Stimulated activated CD8-positive, alpha-beta memory T cell treated with anti-CD3 and anti-CD28 coated beads, Interleukin-12 subunit alpha, Interleukin-12 subunit beta, amount 100 ng/mL, for 1 hour (primary cell): ENCODE measurements around the gene AMMECR1L.
"Not testable (repeated sequence)": the region's sequence is repeated elsewhere in the genome, so short reads cannot be mapped to it uniquely, and the experiment has no call there.

Source experiments
- DNase-seq: peaks from one replicate; pipeline ENCODE4 v3.0.0-alpha.2; 2020; ENCODE audit warnings: low read depth

The AMMECR1L gene

DNA sequence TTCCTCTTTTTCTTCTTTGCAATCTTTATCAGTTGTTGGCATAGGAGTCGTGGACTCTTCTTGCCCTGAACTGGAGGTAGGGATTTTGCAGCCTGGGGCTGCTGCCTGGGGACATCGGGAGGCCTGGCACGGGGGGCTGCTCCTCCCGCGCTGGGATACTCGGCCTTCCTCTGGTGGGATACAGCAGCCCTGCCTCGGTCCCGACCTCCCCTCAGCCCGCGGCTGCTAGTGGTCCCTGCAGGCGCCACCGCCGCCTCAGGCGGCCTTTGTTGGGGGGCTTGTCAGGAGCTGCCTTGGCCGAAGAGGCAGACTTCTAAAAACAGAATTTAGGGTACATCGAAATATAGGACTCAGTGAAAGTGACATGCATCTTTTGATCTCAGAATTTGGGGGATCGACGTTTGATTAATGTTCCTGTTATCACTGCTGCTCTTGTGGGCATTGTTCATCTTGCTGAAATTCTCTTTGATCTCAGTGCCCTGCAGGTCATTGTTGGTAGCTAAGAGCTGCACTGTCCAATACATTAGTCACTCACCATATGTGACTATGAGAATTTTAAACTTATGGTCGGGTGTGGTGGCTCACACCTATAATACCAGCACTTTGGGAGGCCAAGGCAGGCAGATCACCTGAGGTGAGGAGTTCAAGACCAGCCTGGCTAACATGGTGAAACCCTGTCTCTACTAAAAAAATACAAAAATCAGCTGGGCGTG lies 44.1 kb downstream of the AMMECR1L start:
- no peak for DNase-seq

DNA sequence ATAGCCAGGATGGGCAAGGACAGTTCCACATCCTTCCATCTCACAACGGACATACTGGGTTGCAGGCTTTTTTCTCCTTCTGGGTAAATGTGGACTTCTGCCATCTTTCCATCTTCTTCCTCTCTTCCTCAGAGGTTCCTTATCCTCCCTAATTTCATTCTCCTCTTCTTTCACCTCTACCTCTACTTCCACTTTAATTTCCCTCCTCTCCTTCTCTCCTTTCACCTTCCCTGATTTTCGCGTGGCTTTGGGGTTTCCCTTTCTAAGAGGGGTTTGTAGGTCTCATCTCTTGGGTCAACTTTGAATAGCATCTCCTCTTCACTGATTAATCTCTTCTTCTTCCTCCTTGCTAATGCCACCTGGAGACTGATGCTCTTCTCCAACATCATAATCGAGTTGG lies 44.9 kb downstream of the AMMECR1L start:
- DNase-seq, result no peak

DNA sequence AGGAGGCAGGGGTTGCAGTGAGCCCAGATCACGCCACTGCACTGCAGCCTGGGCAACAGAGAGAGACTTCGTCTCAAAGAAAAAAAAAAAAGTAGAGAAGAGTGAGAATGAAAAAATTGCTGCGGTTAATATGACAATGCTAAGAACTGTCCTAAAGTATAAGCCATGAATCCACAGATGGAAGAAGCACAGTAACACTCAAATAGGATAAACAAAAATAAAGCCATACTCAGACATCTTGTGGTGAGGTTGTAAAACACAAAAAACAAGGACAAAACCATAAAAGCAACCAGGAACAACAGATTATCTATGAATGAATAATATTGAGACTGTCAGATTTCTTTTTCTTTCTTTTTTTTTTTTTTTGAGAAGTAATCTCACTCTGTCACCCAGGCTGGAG lies 50.8 kb downstream of the AMMECR1L start:
- no peak for DNase-seq

DNA sequence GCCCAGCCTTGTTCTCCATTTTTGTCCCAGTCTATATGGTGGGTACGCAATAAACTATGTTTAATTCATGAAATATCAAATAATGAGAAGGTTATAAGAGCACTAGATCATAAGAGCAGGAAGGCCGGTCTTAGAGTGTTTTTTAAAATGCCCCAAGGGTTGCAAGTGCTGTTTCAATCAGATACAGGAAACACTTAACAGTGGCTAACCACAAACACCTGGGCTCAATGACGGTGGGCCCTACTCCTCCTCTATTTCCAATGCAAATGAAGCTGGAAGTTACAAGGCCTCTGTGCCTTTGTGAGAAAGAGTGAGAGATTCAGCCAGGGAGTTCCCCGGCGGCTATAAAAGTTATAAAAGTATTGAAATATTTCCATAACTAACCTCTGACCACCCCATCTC lies 55.9 kb downstream of the AMMECR1L start:
- peak; percentile 25 for DNase-seq

DNA sequence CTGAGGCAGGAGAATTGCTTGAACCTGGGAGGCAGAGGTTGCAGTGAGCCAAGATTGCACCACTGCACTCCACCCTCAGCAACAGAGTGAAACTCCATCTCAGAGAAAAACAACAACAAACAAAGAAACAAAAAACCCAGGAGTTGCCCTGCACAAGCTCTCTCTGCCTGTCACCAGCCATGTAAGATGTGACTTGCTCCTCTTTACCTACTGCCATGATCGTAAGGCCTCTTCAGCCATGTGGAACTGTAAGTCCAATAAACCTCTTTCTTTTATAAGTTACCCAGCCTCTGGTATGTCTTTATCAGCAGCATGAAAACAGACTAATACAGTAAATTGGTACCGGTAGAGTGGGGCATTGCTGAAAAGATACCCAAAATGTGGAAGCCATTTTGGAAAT lies 59.0 kb downstream of the AMMECR1L start:
- DNase-seq, result not testable (repeated sequence)

DNA sequence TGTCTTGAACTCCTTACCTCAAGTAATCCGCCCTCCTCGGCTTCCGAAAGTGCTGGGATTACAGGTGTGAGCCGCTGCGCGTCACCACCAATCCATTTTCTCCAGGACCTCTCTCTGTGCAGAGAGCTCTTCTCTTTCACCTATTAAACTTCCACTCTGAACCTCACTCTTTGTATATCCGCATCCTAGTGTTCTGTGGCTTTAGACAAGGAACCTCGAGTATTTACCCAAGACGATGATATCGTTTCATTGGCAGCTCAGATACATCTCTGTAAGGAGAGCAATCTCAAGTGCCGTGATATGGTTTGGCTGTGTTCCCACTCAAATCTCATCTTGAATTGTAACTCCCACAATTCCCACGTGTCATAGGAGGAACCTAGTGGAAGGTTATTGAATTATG lies 59.7 kb downstream of the AMMECR1L start:
- no peak for DNase-seq

DNA sequence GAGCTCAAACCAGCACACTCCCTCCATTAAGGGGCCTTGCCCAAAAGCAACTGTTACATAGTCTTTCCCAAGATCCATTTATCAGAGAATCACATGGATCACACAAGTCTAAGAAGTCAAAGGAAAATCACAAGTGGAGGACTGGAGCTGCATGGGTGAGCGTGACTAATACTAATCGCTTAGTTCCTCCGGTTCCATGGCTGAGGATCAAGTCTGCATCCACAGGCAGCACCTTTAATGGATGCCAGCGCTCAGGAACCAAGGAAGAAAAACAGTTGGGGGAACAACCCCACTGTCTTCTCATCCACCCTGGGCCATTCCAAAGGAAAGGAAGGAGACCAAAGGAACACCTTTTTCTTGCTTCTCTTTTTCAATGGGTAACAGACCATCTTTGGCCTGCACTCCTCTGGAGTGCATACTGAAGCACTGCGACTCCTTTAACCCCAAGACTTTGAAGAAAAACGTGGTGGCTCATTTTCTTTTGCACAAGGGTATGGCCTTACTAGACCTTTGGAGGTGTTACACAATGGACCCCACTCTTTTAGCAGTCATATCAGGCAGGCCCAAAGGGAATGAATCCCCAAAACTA lies 65.6 kb downstream of the AMMECR1L start:
- DNase-seq, result no peak

DNA sequence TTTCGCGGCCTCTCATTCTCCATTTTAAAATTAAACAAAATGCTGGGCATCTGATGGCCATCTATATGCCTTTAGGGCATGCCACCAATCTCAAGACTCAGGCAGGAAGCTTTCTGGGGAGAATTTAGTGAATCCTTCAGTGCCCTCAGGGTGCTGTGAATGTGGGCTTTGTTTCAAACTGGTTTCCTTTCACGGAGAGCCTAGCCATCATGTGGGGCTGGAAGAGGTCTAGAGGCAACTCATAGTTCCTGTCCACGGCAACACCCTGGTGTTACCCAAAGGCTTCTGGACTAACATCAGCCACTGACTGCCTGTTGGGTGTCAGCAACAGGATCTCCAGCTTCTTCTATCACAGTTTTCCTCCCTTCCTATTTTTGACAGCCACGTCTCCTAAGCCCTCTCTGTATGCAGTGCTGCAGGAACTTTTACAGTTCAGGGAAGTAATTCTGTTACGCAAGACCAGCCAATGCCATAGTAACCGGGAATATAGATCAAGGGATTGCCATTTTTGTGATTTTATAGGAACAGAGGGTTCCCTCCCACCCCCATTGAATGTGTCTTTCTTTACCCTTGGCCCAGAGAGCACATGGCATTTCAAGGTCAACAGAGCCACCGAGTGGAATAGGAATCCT lies 66.8 kb downstream of the AMMECR1L start:
- no peak for DNase-seq

DNA sequence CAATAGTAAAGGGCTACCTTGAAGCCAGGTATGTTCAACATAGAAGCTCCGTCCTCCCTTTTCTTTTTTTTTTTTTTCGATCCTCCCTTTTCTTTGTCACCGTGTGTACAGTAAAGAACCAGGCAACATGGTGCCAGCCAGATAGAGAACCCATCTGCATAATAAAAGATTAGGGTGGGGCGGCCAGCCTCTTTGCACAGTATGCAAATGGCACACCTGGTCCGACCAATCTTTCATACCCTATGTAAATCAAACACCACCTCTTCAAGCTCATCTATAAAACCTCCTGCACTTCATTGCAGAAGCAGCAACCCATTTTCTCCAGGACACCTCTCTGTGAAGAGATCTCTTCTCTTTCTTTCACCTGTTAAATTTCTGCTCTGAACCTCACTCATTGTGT lies 67.5 kb downstream of the AMMECR1L start:
- DNase-seq, result no peak

DNA sequence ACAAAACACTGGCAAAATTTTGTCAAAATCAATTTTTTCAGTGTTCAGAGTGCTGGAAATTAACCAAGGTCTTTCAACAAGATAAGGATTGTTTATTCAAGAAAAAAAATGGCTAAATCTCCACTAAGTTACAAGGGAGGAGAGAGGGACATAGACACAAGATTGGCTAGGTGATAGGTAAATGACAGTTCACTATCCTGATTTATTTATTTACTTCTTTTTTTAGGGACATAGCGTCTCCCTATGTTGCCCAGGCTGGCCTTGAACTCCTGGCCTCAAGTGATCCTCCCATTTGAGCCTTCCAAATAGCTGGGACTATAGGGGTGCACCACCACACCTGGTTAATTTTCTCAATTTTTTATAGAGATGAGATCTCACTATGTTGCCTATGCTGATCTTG lies 71.1 kb downstream of the AMMECR1L start:
- DNase-seq, result no peak

DNA sequence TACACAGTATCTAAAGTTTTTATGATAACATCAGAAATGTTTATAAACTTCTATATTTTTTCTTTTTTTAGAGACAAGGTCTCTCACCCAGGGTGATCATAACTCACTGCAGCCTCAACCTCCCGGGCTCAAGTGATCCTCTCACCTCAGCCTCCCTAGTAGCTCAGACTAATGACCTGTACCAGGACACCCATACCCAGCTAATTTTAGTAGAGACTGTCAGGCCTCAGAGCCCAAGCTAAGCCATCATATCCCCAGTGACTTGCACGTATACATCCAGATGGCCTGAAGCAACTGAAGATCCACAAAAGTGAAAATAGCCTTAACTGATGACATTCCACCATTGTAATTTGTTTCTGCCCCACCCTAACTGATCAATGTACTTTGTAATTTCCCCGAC lies 73.3 kb downstream of the AMMECR1L start:
- DNase-seq, result not testable (repeated sequence)
